Mesenteric fat pad (tissue), 1 donor: Measurements from ENCODE around the gene PDE1C. TPM values are rescaled to one million over a fixed set of nuclear protein-coding genes. Genes with fewer than 3 reads are reported as not detected.
"Not testable (repeated sequence)": the region's sequence is repeated elsewhere in the genome, so short reads cannot be mapped to it uniquely, and the experiment has no call there.

Source experiments
- DNase-seq: peaks from one replicate; pipeline ENCODE4 v3.0.0-alpha.2; 2020; ENCODE audit warnings: low spot score
- total RNA-seq: library from RNA; stranded (reverse); fragmentation: NEBNext Ultra II Directional; extraction: Animal tissue kit (Norgen Biotek cat#: 25700); gene quantifications from one replicate; pipeline ENCODE4 v1.2.1, GENCODE V29; 2021
- donor health status: DM: yes; HTN: yes; CAD: no.

The PDE1C gene
- total RNA-seq, 1 donor from 2014 or later: 2.2 TPM

- no peak for DNase-seq
These were observed 216.8 kb downstream of the PDE1C start for GRCh38 chr7:31853380-31853779.

- DNase-seq: no peak
These were observed 217.7 kb downstream of the PDE1C start for GRCh38 chr7:31852462-31852861.

GRCh38 chr7:31851119-31851518 lies 219.1 kb downstream of the PDE1C start:
- no peak for DNase-seq

- no peak for DNase-seq
These were observed 219.6 kb downstream of the PDE1C start for GRCh38 chr7:31850601-31851000.

- no peak for DNase-seq
These were observed 220.1 kb downstream of the PDE1C start for GRCh38 chr7:31850066-31850465.

- no peak for DNase-seq
These were observed 234.7 kb downstream of the PDE1C start for GRCh38 chr7:31835471-31835870.

GRCh38 chr7:31833625-31834024 lies 236.6 kb downstream of the PDE1C start:
- DNase-seq: not testable (repeated sequence)

- no peak for DNase-seq
These were observed 241.7 kb downstream of the PDE1C start for GRCh38 chr7:31828520-31828919.

- DNase-seq: no peak
These were observed 244.6 kb downstream of the PDE1C start for GRCh38 chr7:31825576-31825975.

- DNase-seq: no peak
These were observed 251.2 kb downstream of the PDE1C start for GRCh38 chr7:31819031-31819430.

GRCh38 chr7:31816810-31817209 lies 253.4 kb downstream of the PDE1C start:
- DNase-seq: no peak

- DNase-seq: no peak
These were observed 254.4 kb downstream of the PDE1C start for GRCh38 chr7:31815796-31816195.

- no peak for DNase-seq
These were observed 256.0 kb downstream of the PDE1C start for GRCh38 chr7:31814187-31814586.

- DNase-seq: no peak
These were observed 258.4 kb downstream of the PDE1C start for GRCh38 chr7:31811650-31812461.

- DNase-seq: no peak
These were observed 264.9 kb downstream of the PDE1C start for GRCh38 chr7:31805209-31805818.

- DNase-seq: no peak
These were observed 273.8 kb downstream of the PDE1C start for GRCh38 chr7:31796375-31796774.

GRCh38 chr7:31794851-31795344 lies 275.3 kb downstream of the PDE1C start:
- no peak for DNase-seq

- DNase-seq: no peak
These were observed 278.3 kb downstream of the PDE1C start for GRCh38 chr7:31791881-31792280.

- no peak for DNase-seq
These were observed 281.1 kb downstream of the PDE1C start for GRCh38 chr7:31788883-31789680.

GRCh38 chr7:31788445-31788844 lies 281.8 kb downstream of the PDE1C start:
- DNase-seq: no peak

- no peak for DNase-seq
These were observed 283.9 kb downstream of the PDE1C start for GRCh38 chr7:31786326-31786725.

- no peak for DNase-seq
These were observed 285.1 kb downstream of the PDE1C start for GRCh38 chr7:31785101-31785500.
